ENCODE data around the gene DNM3.

DNA sequence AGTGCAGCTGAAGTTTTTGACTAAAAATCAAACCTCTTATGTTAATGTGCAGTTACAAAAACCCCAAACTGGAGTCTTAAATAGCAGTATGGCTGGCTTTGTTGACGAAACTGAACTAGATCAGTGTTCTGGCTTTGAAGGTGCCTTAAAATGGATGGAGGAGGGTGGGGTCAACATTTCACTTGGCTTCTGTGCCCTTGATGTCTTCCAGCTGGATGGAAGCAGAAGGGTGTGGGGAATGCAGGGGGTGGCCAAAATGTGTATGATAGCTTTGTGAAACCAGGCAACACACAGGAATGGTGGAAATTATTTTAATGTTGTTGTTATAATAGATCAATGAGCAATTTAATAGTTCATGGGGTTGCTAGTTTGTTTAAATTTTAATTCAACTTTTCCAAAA, 482.4 kb downstream of the DNM3 start:
- TF ChIP-seq, protein P1, sequence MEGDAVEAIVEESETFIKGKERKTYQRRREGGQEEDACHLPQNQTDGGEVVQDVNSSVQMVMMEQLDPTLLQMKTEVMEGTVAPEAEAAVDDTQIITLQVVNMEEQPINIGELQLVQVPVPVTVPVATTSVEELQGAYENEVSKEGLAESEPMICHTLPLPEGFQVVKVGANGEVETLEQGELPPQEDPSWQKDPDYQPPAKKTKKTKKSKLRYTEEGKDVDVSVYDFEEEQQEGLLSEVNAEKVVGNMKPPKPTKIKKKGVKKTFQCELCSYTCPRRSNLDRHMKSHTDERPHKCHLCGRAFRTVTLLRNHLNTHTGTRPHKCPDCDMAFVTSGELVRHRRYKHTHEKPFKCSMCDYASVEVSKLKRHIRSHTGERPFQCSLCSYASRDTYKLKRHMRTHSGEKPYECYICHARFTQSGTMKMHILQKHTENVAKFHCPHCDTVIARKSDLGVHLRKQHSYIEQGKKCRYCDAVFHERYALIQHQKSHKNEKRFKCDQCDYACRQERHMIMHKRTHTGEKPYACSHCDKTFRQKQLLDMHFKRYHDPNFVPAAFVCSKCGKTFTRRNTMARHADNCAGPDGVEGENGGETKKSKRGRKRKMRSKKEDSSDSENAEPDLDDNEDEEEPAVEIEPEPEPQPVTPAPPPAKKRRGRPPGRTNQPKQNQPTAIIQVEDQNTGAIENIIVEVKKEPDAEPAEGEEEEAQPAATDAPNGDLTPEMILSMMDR (optimal IDR thresholded peaks at IDR 0.05 in 1 of 3, IDR thresholded peaks at IDR 0.05 in 1 of 3, conservative IDR thresholded peaks at IDR 0.05 in 1 of 3; ENCODE audit: extremely low read depth in 1 of 3, insufficient read depth in 2 of 3, low read length in 3 of 3), result no peak
- no peak for TF ChIP-seq EZH2 (IDR thresholded peaks at IDR 0.05; ENCODE audit: low read length)
